HG03025 (cell line): ENCODE results near the gene SLC7A10.

ENCODE experiments used
- ATAC-seq: cut with Tn5 transposase; IDR thresholded peaks from one replicate; pipeline ENCODE4 v1.9.1; 2021; ENCODE audit warnings: mild to moderate bottlenecking, moderate library complexity; ENCODE audit not compliant: unreplicated experiment, low FRiP score

SLC7A10 gene

GRCh38 chr19:33255781-33256180 is 30.1 kb upstream of the SLC7A10 start:
- ATAC-seq, result no peak

DNA sequence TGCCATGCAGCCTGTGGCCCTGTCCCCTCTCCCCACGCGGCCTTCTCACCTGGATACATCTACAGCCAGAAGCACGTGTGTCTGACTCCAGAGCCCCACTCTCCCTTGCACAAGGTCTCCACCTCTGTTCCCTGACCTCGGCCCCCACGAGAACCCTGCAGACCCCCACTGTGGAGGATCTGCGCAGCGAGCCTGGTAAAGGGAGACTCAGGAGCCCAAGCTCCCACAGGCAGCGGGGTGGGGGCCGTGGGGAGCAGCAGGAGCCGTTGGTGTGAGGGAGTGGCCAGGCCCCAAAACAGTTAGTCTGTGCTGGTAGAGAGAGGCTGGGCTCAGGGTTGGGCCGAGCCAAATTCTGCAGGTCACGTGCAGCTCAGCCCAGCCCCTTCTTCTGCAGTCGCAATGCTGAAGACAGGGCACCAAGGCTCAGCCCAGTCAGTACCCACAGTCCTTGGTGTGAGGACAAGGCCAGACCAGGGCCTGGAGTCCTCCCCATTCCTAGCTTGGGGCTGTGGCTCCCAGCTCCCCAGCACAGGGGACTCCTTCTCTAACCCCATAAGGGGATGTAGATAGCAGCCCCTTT is 28.7 kb upstream of the SLC7A10 start:
- ATAC-seq, result no peak

GRCh38 chr19:33252971-33253370 is 27.3 kb upstream of the SLC7A10 start:
- ATAC-seq, result no peak

GRCh38 chr19:33252418-33252962 is 26.8 kb upstream of the SLC7A10 start:
- no peak for ATAC-seq

DNA sequence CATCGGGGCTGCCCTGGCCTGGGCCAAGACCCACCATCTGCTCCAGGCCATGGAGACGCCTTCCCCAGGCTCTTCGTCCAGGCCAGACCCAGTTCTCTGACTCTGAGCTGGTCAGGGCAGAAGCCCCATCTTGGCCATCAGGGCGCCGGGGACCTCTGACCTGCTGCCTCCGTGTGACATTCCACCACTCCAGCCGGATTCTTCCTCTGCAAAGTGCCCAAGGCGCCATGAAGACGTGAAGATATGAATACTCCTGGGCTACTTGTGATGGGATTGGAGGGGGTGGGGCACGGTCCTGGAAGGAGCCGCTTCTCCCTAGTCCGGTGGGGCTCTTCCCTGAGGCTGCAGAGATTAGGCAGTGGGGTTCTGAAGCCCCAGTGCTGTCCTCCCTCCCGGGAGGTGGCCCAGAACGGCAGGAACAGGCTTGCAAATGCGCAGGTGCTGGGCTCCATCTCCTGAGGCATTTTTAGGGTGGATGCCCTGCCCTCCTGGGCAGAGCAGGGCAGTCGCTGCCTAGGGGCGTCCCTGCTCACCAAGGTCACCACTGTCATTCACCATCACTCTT is 26.0 kb upstream of the SLC7A10 start:
- no peak for ATAC-seq

GRCh38 chr19:33251076-33251475 is 25.4 kb upstream of the SLC7A10 start:
- ATAC-seq, result no peak

DNA sequence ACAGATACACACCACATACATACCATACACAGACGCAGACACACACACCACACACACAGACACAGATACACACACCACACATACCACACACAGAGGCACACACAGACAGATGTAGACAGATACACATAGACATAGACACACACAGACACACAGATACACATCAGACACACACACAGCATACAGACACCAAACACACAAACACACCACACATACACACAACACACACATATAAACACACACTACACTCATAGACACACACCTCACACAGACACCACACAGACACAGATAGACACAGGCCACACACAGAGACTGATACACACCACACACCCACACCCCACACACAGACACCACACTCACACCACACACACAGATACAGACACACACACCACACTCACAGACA is 24.9 kb upstream of the SLC7A10 start:
- ATAC-seq, result no peak

- no peak for ATAC-seq
These were observed 24.2 kb upstream of the SLC7A10 start for GRCh38 chr19:33249740-33250366.

DNA sequence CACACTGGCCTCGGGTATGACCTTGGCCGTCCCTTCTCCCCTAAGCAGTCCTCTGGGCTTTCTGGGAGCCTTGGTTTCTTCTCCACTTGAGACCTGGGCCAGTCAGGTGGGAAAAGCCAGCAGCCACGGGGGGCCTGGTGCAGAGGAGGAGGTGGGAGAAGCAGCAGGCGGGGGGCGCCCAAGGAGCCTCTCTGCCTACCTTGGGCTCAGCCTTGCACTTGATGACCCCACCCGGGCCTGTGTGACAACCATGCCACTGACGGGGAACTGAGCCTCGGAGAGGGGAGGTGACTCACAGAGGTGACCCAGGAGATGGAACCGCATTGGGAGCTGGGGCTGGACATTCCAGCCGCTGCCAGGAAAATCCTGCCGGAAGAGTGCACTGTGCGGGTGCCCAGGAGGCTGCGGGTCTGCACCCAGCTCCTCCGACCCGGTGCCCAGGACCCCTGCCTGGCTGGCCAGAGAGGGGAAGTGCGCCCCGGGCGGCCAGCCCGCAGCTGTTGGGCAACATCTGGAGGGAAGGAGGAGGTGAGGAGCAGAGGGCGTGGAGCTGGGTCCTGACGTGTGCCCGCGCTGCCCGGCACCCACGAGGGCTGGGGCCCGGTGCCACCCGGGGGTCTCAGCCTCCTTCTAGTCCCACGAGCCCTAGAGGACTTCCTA is 23.4 kb upstream of the SLC7A10 start:
- no peak for ATAC-seq

- no peak for ATAC-seq
These were observed 22.9 kb upstream of the SLC7A10 start for GRCh38 chr19:33248553-33248953.

- no peak for ATAC-seq
These were observed 22.5 kb upstream of the SLC7A10 start for GRCh38 chr19:33248104-33248503.

DNA sequence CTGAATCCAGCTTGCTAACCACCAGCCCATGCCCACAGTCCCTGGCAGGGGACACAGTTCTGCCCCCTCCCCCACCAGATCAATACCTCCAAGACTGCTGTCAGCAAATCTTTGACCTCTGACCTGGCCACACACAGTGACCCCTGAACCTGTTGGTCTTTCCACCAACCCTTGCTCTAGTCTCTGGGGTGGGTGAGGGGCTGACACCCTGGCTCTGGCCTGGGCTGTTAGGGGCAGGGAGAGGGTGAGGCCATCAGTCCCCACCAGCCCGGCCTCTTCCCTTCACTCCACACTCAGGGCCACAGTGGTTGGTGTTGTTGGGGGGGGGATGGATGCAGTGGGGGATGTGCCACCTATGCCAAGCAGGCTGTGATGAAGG is 21.8 kb upstream of the SLC7A10 start:
- no peak for ATAC-seq

- ATAC-seq, result no peak
These were observed 21.2 kb upstream of the SLC7A10 start for GRCh38 chr19:33246709-33247440.

- ATAC-seq, result no peak
These were observed 20.5 kb upstream of the SLC7A10 start for GRCh38 chr19:33245948-33246708.

DNA sequence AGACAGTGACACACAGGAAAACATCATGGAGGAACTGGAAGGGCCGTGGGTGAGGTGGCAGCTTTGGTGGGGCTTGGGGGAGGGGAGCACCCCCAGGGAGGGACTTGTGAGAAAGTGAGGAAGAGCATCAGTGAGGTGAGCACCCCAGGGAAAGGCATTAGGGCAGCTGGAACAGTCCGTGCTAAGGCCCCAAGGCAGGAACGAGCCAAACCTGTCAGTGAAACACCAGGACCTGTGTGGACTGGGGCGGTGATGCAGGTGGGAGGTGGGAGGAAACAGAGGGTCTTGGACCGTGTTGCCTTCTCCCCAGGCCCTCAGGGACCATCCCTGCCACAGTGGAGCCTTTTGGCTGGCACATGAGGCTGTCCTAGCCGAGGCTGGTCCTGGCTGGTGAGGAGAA is 17.3 kb upstream of the SLC7A10 start:
- no peak for ATAC-seq

GRCh38 chr19:33242131-33242530 is 16.5 kb upstream of the SLC7A10 start:
- no peak for ATAC-seq

- no peak for ATAC-seq
These were observed 16.0 kb upstream of the SLC7A10 start for GRCh38 chr19:33241530-33242101.

DNA sequence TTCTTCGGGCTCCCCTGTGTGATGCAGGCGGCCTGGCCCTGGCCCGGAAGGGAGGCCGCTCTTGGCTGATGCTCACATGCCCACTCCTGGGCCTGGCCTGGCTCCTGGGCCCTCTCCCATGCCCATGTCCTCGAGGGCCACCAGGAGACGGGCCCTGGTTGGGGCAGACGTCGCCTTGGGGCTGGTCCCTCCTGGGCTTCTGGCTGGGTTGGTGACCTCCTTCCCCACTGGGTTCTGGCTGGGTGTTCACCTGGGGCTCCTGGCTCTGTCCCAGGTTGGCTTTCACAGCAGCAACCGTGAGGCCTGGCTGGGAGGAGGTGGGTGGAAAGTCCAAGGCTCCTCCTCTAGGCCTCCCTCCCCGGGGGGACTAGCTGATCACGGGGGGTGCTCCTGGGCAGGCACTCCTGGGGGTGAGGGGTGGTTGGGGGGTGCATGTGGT is 15.5 kb upstream of the SLC7A10 start:
- no peak for ATAC-seq

- ATAC-seq, result no peak
These were observed 14.6 kb upstream of the SLC7A10 start for GRCh38 chr19:33240181-33240771.
